NOMO-1 treated with DMSO at 0.1 percent for 48 hours (cell line): ENCODE results near the gene GLRX3.
"Not testable (repeated sequence)": the region's sequence is repeated elsewhere in the genome, so short reads cannot be mapped to it uniquely, and the experiment has no call there.

Source experiments
- DNase-seq: peaks from one replicate; lab custom pipeline; 2025; ENCODE audit not compliant: unreplicated experiment; lab: John Stamatoyannopoulos, UW

Gene GLRX3

GRCh38 chr10:130188195-130189175 is 52.3 kb downstream of the GLRX3 start:
- DNase-seq, result no peak

GRCh38 chr10:130189608-130190054 is 53.4 kb downstream of the GLRX3 start:
- no peak for DNase-seq

GRCh38 chr10:130190055-130190736 is 54.0 kb downstream of the GLRX3 start:
- DNase-seq, result peak; percentile 25

- DNase-seq, result no peak
These were observed 54.5 kb downstream of the GLRX3 start for GRCh38 chr10:130190737-130191115.

- no peak for DNase-seq
These were observed 55.2 kb downstream of the GLRX3 start for GRCh38 chr10:130191380-130191779.

GRCh38 chr10:130192276-130192848 is 56.2 kb downstream of the GLRX3 start:
- DNase-seq, result no peak

GRCh38 chr10:130193033-130193432 is 56.8 kb downstream of the GLRX3 start:
- DNase-seq, result no peak

GRCh38 chr10:130193493-130194193 is 57.5 kb downstream of the GLRX3 start:
- DNase-seq, result no peak

- no peak for DNase-seq
These were observed 58.2 kb downstream of the GLRX3 start for GRCh38 chr10:130194194-130194990.

GRCh38 chr10:130194991-130195645 is 58.9 kb downstream of the GLRX3 start:
- DNase-seq, result no peak

GRCh38 chr10:130195746-130196294 is 59.6 kb downstream of the GLRX3 start:
- no peak for DNase-seq

- DNase-seq, result no peak
These were observed 60.6 kb downstream of the GLRX3 start for GRCh38 chr10:130196511-130197487.

GRCh38 chr10:130198651-130199050 is 62.5 kb downstream of the GLRX3 start:
- DNase-seq, result no peak

GRCh38 chr10:130200179-130201042 is 64.2 kb downstream of the GLRX3 start:
- no peak for DNase-seq

GRCh38 chr10:130201043-130201380 is 64.8 kb downstream of the GLRX3 start:
- DNase-seq, result no peak

- not testable (repeated sequence) for DNase-seq
These were observed 66.0 kb downstream of the GLRX3 start for GRCh38 chr10:130202150-130202549.

GRCh38 chr10:130202984-130203621 is 66.9 kb downstream of the GLRX3 start:
- DNase-seq, result no peak
